GM23248 (cell line): ENCODE measurements around the gene MECP2. TPM values are rescaled to one million over a fixed set of nuclear protein-coding genes. Genes with fewer than 3 reads are reported as not detected.

ENCODE experiments used
- DNase-seq: peaks from one replicate; pipeline ENCODE4 v3.0.0-alpha.2; 2015
- H2AFZ ChIP-seq: fragments of 200-600 bp; sonication (generic); 2 replicates; pipeline ENCODE4 v1.6.1; 2016; ENCODE audit warnings: antibody characterized with exemption
- H3F3A ChIP-seq: fragments of 200-600 bp; sonication (generic); 2 replicates; pipeline ENCODE4 v1.6.1; 2016; ENCODE audit warnings: mild to moderate bottlenecking, antibody characterized with exemption, mixed run types; ENCODE audit not compliant: insufficient read depth
- H3K27ac ChIP-seq: fragments of 200-600 bp; sonication (generic); 2 replicates; pipeline ENCODE4 v1.5.1; 2016; ENCODE audit warnings: mild to moderate bottlenecking
- H3K27me3 ChIP-seq: fragments of 200-600 bp; sonication (generic); replicated peaks from 2 replicates; pipeline ENCODE4 v1.6.1; 2016; ENCODE audit warnings: mild to moderate bottlenecking; ENCODE audit not compliant: insufficient read depth
- H3K36me3 ChIP-seq: fragments of 200-600 bp; sonication (generic); 2 replicates; pipeline ENCODE4 v1.6.1; 2016; ENCODE audit warnings: low read depth, mild to moderate bottlenecking
- H3K4me1 ChIP-seq: fragments of 200-600 bp; sonication (generic); 2 replicates; pipeline ENCODE4 v1.6.1; 2016; ENCODE audit warnings: mild to moderate bottlenecking; ENCODE audit not compliant: insufficient read depth
- H3K4me2 ChIP-seq: fragments of 200-600 bp; sonication (generic); one replicate; pipeline ENCODE4 v1.6.1; 2016; ENCODE audit warnings: mild to moderate bottlenecking; ENCODE audit not compliant: unreplicated experiment
- H3K4me3 ChIP-seq: fragments of 200-600 bp; sonication (generic); 2 replicates; pipeline ENCODE4 v1.5.1; 2016; ENCODE audit warnings: mild to moderate bottlenecking
- H3K79me2 ChIP-seq: fragments of 200-600 bp; sonication (generic); 2 replicates; pipeline ENCODE4 v1.6.1; 2016; ENCODE audit warnings: mild to moderate bottlenecking; ENCODE audit not compliant: insufficient read depth
- H3K9ac ChIP-seq: fragments of 200-600 bp; sonication (generic); 2 replicates; pipeline ENCODE4 v1.6.1; 2016; ENCODE audit warnings: mild to moderate bottlenecking
- H3K9me2 ChIP-seq: fragments of 200-600 bp; sonication (generic); 2 replicates; pipeline ENCODE4 v1.6.1; 2016; ENCODE audit warnings: mixed run types, mild to moderate bottlenecking, moderate library complexity; ENCODE audit not compliant: insufficient read depth
- H3K9me3 ChIP-seq: fragments of 200-600 bp; sonication (generic); one replicate; pipeline ENCODE4 v1.6.1; 2017; ENCODE audit warnings: low read depth
- H4K20me1 ChIP-seq: fragments of 200-600 bp; sonication (generic); 2 replicates; pipeline ENCODE4 v1.6.0; 2016; ENCODE audit not compliant: insufficient read depth
- EZH2 ChIP-seq: fragments of 200-600 bp; sonication (generic); IDR thresholded peaks from 2 replicates; pipeline ENCODE4 v1.6.1; 2018; ENCODE audit warnings: antibody characterized with exemption, mild to moderate bottlenecking; ENCODE audit not compliant: insufficient read depth, poor library complexity, severe bottlenecking
- EZH2phosphoT487 ChIP-seq: fragments of 200-600 bp; sonication (generic); IDR thresholded peaks from 2 replicates; pipeline ENCODE4 v1.6.1; 2018; ENCODE audit warnings: antibody characterized with exemption, moderate library complexity, mild to moderate bottlenecking, low read depth; ENCODE audit not compliant: insufficient read depth
- WGBS, 2 experiments: methylation state at CpG; one replicate each; pipeline ENCODE4 v1.1.6; 2015 to 2017; ENCODE audit warnings: low lambda C conversion rate in 2 of 2, low coverage in 1 of 2; ENCODE audit errors: missing lambda C conversion rate in 2 of 2; 5-methylcytosine and 5-hydroxymethylcytosine counted together
- in situ Hi-C: fragments of 300-500 bp; cut with MboI; formaldehyde crosslinking; loops from 2 replicates; pipeline ENCODE4 v1.15.0; 2020
- polyA plus RNA-seq: library from polyadenylated mRNA; unstranded; fragments of >200 nt; fragmentation: Nextera tagmentation; extraction: Ambion mirVana; gene quantifications from 2 replicates; pipeline ENCODE4 v1.2.1, GENCODE V29; 2016
- total RNA-seq: library from RNA; depleted of rRNA; stranded (reverse); fragments of >200 nt; shearing (Covaris generic); gene quantifications from 2 replicates; pipeline ENCODE4 v1.2.3, GENCODE V29; 2014

MECP2 gene
- total and polyA plus RNA-seq, 2 experiments from 2014 or later = 10.3 to 16.5 TPM

GRCh38 chrX:154025230-154025629 lies 72.3 kb downstream of the MECP2 start:
- H3K9me3 ChIP-seq = no peaks in the 10 kb centered on the region

GRCh38 chrX:154024271-154024670 lies 73.2 kb downstream of the MECP2 start:
- no peak overlapping the region for H3K4me2 ChIP-seq

More at GRCh38 chrX:154025230-154025629, 72.3 kb downstream of the MECP2 start:
- Histone ChIP-seq H3K4me3 (no peak overlapping the region), H3F3A (peaks cover 12% of the 10 kb centered on the region; the same call in 1 of the 2 replicates), H2AFZ (no peak overlapping the region), H3K27ac (peak overlapping the region; percentile 39; the same call in 1 of the 2 replicates), H3K27me3 (no peaks in the 10 kb centered on the region), H3K4me1 (peaks cover 20% of the 10 kb centered on the region), H3K79me2 (peaks cover 19% of the 10 kb centered on the region; the same call in 1 of the 2 replicates), H3K9ac (peak overlapping the region; percentile 33; the same call in 1 of the 2 replicates), H4K20me1 (no peaks in the 10 kb centered on the region), H3K36me3 (no peaks in the 10 kb centered on the region), H3K4me2 (no peak overlapping the region), H3K9me2 (no peaks in the 10 kb centered on the region)
- TF ChIP-seq EZH2phosphoT487 (no peak), EZH2 (no peak)
- peak; percentile 47 for DNase-seq
- in situ Hi-C loops = no loop called here
- 21 to 77% methylated on average over 2 to 6 of the region's 8 CpGs for WGBS, 2 experiments

GRCh38 chrX:154023276-154024000 lies 74.1 kb downstream of the MECP2 start:
- Histone ChIP-seq H4K20me1 (no peaks in the 10 kb centered on the region), H3K4me2 (no peak overlapping the region), H3K36me3 (no peaks in the 10 kb centered on the region), H3K9me3 (no peaks in the 10 kb centered on the region), H3K9me2 (no peaks in the 10 kb centered on the region), H3K79me2 (peaks cover 29% of the 10 kb centered on the region), H3K27ac (no peak overlapping the region), H3K4me1 (peaks cover 20% of the 10 kb centered on the region), H3K4me3 (no peak overlapping the region), H3K9ac (no peak overlapping the region), H3F3A (peaks cover 12% of the 10 kb centered on the region; the same call in 1 of the 2 replicates), H3K27me3 (no peaks in the 10 kb centered on the region), H2AFZ (no peak overlapping the region)
- DNase-seq = no peak
- WGBS, 2 experiments = 47 to 59% methylated on average over 14 to 16 of the region's 27 CpGs
- TF ChIP-seq EZH2 = no peak
- no peak for TF ChIP-seq EZH2phosphoT487
- in situ Hi-C loops = no loop called here

More at GRCh38 chrX:154024271-154024670, 73.2 kb downstream of the MECP2 start:
- no peak overlapping the region for H2AFZ ChIP-seq
- no peaks in the 10 kb centered on the region for H3K9me2 ChIP-seq
- no peak overlapping the region for H3K4me3 ChIP-seq
- H3K27ac ChIP-seq = no peak overlapping the region
- in situ Hi-C loops = no loop called here
- peaks cover 12% of the 10 kb centered on the region; the same call in 1 of the 2 replicates for H3F3A ChIP-seq
- H3K79me2 ChIP-seq = peaks cover 21% of the 10 kb centered on the region; the same call in 1 of the 2 replicates
- DNase-seq = no peak
- H4K20me1 ChIP-seq = no peaks in the 10 kb centered on the region
- 83 to 100% methylated on average over 5 to 14 of the region's 15 CpGs for WGBS, 2 experiments
- no peaks in the 10 kb centered on the region for H3K36me3 ChIP-seq
- H3K27me3 ChIP-seq = no peaks in the 10 kb centered on the region
- peaks cover 20% of the 10 kb centered on the region for H3K4me1 ChIP-seq
- H3K9ac ChIP-seq = no peak overlapping the region
- no peak for TF ChIP-seq EZH2
- no peak for TF ChIP-seq EZH2phosphoT487
- no peaks in the 10 kb centered on the region for H3K9me3 ChIP-seq

- DNase-seq = no peak
- H3K9me3 ChIP-seq = no peaks in the 10 kb centered on the region
- in situ Hi-C loops = no loop called here
- H3K27ac ChIP-seq = peak overlapping the region; percentile 84
- no peak for TF ChIP-seq EZH2phosphoT487
- TF ChIP-seq EZH2 = no peak
- no peaks in the 10 kb centered on the region for H3K9me2 ChIP-seq
- peaks cover 20% of the 10 kb centered on the region for H3K4me1 ChIP-seq
- no peaks in the 10 kb centered on the region for H3K36me3 ChIP-seq
- H3K4me3 ChIP-seq = no peak overlapping the region
- H4K20me1 ChIP-seq = no peaks in the 10 kb centered on the region
- H3F3A ChIP-seq = peaks cover 12% of the 10 kb centered on the region; the same call in 1 of the 2 replicates
- H3K27me3 ChIP-seq = no peaks in the 10 kb centered on the region
- H2AFZ ChIP-seq = no peak overlapping the region
- no peak overlapping the region for H3K4me2 ChIP-seq
- WGBS, 2 experiments = 77 to 80% methylated on average over 4 of the region's 5 CpGs
- peaks cover 35% of the 10 kb centered on the region for H3K79me2 ChIP-seq
- H3K9ac ChIP-seq = peak overlapping the region; percentile 92; the same call in 1 of the 2 replicates
Measured at GRCh38 chrX:154022108-154022507, 75.4 kb downstream of the MECP2 start.
